ENCODE measurements around the gene INPP4B.

The INPP4B gene

DNA sequence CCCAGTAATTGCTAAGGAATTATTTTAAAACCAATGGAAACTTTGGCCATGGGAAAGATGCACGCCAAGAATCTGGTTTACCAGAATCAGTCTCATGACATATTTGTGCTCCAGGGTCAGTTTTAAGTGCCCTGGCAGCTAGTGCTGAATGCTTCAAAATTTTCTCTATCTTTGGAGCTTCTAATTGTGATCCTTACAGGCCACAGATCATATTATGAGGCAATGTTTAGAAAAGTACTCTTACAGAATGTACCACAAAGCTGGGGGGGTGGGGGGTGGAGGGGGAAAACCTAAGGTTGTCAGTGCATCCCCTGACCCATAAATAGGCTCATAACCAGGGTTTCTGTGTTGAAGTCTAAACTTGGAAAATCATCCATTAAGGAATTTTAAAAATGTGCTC is 514.5 kb downstream of the INPP4B start:
- DNase-seq: no peak

DNA sequence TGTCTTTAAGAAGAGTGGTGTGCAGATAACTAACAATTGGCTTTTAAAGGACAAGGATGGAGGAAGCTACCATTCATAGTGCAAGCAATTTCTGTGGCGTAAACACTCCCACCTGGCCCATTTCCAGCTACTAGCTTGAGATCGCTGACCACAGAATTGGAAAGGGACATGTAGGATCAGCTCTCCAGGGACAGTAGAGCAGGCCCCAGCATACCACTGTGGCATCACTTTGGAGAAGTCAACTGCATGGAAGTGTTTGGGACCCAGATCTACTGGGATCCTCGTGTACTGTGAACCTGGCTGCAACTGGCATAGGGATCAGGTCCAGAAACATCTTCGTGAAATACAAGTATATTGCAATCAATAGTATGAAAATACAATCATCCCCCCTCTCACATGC is 515.0 kb downstream of the INPP4B start:
- DNase-seq: no peak

DNA sequence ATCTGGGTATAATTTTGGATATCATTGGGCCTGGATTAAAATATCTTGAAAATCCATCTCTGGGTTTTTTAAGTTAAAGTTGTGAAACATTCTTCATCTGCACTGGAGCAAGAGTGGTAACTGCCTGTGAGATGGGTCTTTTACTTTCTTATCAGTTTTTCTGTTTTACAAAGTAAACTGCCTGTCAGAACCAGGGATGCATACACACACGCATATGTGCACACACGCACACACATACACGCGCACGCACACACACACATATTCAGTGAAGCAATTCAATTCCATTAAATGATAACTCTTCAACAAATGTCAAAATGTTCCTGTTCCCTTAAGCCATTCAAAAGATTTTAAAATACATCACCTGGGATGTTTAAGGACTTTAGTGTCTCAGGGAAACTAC is 515.8 kb downstream of the INPP4B start:
- DNase-seq: no peak

DNA sequence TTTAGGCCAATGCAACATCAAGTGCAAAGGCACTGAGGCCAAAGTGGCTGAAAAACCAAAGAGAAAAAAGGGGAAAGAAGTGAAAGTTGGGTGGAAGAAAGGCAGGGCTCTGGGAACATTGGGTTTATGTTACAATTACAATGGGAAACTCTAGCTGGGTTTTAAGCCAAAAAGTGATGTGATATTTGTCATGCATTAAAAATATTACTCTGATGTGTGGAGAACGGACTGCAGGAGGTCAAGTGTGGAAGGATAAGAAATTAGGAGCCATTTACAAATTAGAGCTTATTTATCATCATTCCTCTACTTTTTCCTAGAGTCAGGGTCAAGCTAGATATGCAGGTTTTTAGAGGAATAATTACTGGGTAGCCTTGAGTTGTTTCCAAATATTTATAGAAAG is 516.8 kb downstream of the INPP4B start:
- no peak for DNase-seq

DNA sequence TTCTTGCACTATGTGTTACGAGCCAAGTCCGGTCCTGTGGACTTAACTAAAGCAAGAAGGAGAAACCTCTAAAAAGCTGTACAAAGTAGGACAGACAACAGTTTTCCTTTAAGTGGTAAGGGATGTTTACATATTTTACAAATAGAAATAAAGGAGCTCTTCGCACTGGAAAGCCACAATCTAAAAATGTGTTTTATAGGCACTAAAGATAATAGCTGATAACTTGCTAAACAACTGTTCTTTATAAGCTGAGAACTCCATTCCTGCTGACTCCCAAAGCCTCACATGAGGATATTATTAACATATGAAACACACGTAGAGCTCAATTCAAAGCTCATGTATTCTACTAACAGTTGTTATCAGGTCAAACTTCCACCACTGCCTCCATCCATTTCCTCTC is 519.9 kb downstream of the INPP4B start:
- no peak for DNase-seq

DNA sequence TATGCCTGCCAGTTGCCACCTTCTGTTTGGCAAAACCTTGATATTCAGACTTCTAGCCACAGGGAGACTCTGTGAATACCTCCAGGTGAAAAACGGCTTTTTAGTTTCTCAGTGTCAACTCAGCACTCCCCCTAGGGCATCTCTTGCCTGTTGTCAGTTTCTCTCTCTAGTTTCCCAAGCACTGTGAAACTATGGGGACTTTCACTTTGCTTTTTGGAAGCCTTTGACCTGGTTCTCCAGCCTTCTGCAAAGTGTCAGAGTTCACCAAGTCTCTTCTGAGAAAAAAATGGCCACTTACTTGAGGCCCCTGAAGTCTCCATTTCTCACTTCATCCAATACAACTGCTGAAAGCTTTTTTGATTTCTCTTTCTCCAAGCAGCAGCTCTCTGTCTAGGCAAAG is 521.5 kb downstream of the INPP4B start:
- no peak for DNase-seq

DNA sequence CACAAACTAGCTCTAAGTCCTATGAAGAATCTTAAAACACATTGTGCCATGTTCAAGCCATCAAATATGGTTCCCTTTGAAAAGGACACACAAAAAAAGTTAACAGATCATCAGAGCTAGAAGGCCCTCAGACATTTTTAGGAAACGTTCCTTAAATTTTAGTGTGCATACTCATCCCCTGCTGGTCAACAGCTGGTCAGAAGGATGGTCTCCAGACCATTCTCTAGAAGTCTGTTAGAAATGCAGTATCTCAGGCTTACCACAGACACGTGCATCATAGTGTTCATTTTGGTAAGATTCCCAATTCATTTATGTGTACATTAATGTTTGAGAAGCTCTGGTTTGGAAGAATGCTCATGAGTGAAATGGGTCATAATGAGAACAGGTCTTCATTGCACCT is 523.1 kb downstream of the INPP4B start:
- no peak for DNase-seq

DNA sequence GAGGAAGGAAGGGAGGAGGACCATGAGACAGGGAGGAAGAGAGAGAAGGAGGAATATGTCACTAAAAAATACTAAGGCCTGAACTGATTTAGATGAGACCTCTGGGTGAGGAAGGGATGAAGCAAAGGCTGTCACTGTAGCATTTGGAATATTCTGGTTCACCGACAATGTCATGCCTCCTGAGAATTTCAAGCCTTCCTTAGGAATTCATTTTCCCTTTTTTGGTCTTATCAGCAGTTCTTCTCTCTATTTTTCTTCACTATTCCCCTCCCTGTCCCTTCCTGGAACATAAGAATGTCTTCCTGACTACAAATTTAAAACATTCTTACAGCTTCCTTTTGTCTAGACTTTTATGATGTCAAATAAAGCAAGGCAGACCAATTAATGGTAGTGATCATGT is 527.8 kb downstream of the INPP4B start:
- no peak for DNase-seq

DNA sequence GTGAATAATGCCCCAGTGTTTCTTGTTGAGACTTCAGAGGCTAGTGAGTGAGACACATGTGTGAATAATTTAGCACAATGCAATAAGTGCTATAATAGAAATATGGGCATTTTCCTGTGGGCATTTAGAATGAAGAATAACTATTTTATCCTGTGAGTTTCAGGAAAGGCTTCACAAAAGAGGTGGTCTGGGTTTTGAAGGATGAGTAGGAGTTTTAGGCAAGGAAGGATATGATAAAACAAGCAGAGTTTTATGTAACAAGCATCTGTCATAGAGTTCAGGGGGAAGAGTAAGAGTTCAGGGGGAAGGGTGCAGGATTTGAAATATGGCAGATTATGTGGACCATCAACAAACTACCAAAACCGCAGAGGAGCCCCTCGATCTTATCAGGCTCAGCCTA is 529.2 kb downstream of the INPP4B start:
- DNase-seq: no peak

DNA sequence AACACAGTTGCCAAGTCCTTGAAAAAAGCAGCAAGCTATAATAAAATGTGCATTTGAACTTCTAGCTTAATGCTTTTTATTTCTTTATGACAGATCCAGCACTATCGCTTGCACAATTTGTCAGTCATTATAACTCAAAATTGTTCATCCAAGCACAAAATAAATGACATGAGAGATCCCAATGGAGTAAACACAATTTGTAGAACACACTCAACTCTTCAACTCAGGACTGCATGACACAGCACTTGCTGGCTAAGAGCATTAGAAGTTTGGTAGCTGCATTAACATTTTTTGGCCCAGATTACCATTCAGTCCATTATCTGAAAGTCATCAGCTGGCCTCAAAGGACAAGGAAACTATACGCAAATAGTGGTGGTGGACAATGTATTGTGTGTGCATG is 530.1 kb downstream of the INPP4B start:
- no peak for DNase-seq

DNA sequence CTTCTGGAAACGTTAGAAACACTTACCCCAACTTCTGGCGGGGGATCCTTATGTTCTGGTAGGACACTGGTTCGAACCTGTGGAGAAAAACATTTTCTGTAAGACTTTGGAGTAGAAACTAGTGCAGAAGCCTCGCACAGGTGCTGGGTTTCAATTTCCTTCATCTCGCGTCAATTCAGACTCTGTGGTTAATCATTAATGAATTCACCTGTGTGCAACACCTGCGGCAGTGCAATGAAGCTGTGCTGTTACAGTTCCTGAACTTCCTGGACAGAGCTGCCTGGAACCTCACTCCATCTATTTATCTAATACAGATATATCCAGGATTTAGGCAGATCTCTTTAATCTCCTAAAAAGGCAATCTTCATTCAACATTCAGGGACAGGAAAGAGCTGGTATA is 531.4 kb downstream of the INPP4B start:
- DNase-seq: no peak

DNA sequence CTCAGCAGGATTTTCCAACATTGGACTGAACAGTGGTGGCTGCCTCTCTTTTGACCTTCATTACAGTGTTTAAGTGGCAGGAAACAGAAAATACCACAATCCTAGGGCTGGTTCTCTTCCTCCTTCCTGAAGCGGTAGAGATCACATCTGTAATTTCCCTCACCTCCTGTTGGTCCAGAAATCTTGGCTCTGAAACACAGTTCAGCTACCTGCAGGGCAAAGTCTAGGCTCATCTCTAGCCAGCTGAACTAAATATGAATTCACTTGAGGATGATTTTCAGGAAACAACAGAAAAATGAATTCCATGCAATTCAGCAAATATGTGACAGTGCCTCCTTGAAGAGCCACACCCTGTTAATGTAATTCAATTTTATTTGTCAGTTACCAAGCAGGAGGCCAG is 531.9 kb downstream of the INPP4B start:
- no peak for DNase-seq

DNA sequence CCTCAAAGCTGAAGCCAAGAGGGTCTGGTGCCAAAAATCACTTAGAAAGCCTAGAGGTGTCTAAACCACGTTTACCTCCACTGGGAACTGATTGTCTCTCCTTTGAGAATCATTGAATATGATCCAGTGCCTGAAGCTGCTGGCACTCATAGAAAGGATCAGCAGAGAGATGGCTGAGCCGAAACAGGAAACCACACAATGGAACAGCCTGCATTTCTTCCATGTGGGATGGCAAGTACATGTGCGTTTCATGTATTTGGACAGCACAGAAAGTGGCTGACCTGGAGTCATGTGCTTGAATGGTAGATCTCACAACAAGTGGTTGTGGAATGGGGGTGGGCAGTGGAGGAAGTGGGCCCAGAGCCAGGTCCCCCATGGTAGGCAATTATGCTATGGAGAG is 533.7 kb downstream of the INPP4B start:
- DNase-seq: no peak

DNA sequence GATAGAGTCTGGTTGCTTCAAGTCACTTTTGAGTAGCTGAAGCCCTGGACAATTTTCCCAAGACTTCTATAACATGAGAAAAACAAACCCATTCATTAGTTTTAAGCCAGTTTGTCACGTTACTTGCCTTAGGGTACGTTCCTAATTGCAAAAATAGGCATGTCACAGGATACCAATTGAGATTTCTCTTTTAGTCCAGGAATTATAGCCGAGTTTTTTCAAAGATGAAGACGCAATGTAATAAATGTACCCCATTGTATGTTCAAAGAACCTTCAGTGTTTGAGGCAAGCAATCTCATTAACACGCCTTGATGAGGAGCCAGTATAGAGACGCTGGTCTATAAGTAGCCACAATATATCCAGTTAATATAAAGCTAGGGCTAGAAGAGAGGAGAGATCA is 534.2 kb downstream of the INPP4B start:
- DNase-seq: no peak

DNA sequence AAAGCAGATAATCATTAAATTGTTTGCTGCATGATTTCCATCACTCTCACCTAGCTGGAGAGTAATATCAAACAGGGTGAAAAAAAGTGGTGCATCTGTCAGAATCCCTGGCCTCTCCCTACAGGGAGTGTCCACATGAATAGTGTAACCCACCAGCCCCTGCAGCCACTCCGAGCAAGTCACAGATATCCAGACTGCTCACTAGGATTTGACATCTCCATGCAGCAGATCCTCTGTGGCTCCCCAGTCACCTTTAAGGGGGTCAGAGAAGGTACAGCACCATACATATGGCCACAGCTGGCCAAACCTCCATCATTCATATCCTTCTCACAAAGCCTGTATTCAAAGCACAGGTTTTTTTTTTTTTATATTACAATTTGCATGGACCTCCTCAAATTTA is 536.3 kb downstream of the INPP4B start:
- DNase-seq: no peak

DNA sequence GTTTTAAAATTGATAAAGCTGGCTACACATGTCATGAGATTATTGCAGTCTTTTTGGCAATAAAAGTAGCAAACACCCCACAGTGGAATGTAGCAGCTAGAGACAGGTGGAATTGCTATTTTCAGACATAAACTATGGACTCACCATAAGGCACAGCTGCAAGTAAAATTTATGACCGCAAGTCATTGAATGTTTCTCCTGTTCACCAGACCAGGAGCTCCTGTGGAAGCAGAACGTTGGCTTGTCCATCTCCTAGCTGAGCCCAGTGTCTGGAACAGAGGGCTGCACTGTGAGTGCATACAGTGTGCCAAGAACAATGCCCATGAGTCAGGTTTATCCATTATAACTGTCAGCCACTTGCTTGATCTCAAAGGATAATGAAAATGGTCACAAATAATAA is 538.2 kb downstream of the INPP4B start:
- DNase-seq: no peak

DNA sequence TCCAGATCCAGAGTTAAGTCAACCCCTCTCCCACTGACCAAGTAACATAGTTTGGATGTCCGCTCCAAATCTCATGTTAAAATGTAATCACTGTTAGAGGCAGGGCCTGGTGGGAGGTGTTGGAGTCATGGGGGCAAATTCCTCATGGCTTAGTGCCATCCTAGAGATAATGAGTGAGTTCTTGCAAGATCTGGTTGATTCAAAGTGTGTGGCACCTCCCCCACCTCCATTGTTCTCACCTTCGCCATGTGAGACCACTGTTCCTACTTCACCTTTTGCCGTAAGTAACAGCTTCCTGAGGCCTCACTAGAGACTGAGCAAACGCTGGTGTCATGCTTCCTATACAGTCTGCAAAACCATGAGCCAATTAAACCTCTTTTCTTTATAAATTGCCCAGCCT is 548.8 kb downstream of the INPP4B start:
- DNase-seq: no peak

DNA sequence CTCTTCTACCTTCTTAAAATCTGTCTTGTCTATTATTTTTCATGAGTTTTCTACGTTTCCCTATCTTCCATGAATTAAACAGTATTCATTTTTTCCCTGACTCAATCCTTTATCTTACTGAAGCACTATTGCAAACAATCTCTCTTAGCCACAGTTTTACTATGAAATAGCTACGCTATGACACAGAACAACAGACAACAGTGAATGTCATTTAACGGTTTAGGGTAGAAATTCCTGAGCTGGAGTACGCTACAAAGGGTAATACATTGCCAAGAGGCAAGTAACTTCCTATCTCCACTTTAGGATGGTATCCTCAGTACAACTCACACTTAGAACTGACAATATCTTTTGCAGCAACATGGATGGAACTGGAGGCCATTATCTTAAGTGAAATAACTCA is 552.6 kb downstream of the INPP4B start:
- DNase-seq: no peak

DNA sequence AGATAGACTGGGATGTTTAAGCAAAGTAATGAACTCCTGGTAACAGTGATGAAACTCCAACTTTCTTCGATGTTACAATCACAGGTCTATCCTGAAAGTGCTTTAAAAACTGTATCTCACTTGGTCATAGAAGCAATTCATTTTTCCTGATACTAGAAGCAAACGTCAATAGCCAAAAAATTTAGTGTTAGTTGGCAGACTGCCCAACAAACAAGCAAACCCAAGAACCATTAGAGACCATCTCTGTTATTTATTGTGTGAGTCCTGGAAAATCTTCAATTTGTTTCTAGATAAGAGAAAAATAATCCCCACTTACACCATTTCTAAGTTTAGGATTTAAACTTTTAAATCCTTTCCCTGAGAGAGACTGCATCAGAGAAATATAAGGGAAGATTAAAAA is 553.9 kb downstream of the INPP4B start:
- no peak for DNase-seq

DNA sequence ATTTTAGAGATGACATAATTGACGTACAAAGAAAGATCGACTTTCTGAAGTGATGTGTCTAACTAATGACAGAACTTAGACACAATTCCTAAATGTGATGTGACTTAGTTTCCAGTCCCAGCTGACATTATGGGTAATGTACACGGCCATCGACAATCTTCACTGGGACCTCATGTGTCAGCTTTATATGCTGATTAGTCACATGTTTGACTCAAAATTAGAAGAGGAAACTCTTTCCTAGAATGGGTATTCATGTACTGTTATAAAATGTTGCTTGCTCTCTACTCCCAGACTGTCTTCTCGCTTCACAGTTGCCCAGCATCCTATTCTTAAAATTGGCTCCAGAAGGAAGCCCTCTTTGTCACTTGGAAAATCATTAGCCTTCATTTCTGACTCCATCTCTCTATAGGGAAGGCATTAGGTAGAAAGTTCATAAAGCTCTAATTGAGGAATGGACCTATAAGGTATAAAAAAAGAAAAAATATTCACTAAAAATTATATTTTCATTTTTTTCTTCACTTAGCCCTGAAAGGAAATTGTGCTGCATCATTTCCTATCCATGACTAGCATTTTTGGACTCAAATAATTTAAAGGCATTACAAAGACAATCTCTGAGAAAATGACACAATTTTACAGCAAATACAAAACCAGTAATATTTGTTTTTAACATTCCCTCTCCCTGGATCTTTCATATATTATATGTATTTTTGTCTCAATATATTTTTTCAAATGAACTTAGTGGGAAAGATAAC is 554.6 kb downstream of the INPP4B start:
- DNase-seq: no peak

DNA sequence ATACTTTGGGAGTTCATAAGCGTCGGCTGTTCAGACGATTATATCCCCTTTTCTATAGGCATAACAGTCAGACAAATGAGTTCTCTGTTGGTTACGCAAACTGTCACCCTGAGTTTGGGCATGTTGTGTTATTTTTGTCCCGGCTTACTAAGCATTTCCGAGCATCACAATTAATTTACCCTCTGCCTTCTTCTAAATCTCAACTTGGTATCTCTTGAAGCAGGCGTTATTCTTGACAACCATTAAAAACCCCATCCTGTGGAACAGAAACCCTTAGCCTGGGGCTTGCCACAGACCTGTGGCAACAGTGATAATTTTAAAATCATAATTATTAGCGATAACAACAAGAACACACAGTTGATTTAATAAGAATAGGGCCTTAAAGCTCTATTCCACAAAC is 558.7 kb downstream of the INPP4B start:
- no peak for DNase-seq

DNA sequence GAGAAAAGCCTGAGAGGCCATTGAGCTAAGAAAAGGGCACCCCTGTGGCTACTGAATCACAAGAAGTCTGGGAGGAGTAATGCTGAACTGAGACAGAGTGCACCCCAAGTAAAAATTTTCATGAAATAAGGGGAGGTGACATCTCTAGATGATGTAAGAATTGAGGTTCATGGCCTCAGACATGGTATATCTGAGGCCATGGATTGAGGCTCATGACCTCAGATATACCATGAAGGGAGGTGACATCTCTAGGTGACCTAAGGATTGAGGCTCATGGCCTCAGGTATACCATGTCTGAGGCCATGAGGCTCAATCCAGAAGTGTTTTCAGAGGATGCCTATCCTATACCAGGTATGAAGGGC is 560.9 kb downstream of the INPP4B start:
- DNase-seq: no peak

DNA sequence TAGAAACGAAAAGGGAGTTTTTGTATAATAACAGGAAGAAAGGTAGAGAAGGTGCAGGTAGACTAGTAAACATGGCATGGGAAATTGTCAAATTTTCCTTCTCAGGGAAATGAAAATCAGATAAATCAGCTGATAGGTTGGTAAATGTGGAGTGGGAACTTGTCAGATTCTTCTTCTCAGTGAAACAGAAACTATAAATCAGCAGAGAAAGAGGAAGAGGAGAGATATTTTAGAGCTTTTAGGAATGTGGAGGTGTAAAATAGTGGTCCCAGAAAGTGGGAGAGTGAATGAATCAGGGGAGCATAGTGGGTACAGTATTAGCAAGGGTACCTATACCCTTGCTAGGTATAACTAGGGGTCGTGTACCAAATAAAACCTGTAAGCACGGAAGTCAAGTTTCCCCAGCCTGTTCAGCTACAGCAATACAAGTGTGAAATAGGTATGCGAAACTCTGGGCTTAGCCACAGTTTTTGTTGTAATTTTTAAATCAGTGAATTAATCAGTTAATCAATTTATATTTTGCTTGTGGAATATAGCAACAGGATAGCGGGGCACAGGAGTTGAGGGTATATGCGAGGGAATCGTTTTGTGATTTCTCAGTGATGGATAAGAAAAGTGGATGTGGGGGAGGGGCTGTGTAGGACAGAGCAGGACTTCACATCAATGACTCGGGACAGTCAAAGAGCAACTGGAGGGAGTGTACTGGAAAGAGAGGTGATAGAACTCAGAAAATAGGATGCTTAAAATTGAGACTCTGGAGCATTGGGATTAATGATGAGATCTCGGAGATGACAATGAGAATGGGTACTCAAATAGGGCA is 561.5 kb downstream of the INPP4B start:
- no peak for DNase-seq

DNA sequence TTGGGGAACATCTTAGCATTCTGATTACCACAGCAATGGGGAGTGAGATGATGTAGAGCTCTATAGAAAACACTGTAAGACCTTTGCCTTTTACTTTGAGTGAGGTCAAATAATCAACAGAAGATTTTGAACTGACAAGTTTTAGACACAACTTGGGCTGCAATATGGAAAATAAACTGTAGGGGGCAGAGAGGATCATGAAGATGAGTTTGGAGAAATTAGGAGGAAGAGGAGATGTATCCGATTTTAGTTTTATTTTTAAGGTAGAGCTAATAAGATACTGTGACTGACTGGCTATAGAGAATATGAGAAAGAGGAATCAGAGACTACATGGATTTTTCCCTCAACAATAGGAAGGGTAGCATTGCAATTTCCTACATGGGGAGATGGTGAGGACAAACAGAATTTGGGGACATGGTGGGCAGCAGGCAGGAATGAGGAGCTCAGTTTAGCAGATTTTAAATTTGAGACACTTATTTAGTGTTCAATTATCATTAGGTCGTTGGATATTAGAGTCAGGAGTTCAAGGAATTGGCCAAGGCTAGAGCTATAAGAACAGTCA is 563.1 kb downstream of the INPP4B start:
- DNase-seq: no peak

DNA sequence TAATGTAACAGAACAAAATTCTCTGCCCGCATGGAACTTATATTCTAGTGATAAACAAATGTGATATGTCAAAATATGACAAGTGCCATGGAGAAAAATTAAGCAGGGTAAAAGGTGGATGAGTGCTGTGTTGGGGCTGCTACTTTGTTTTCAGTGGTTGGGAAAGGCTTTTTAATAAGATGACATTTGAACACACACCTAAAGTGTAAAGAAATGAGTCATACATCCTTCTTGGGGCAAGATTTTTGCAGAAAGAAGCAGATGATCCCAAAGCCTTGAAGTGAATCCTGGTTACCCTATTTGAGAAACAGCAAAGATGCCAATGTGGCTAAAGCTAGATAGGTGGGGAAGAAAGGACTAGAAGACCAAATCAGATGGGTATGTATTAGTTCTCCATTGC is 564.1 kb downstream of the INPP4B start:
- DNase-seq: no peak
